HepG2 (cell line): ENCODE measurements around the gene OVCH1. TPM values are rescaled to one million over a fixed set of nuclear protein-coding genes. Genes with fewer than 3 reads are reported as not detected.

Experiments used
- ATAC-seq: fragments of 200-7000 bp; cut with Tn5 transposase; 3 replicates; pipeline ENCODE4 v1.9.1; 2020; ENCODE audit warnings: mild to moderate bottlenecking, moderate library complexity
- BruUV-seq: library from RNA; stranded (reverse); fragments of 400-500 nt; replicated peaks from 2 replicates; lab custom pipeline; 2021; lab: Mats Ljungman, UMichigan
- CTCF ChIA-PET: fragments of 300-600 bp; formaldehyde crosslinking; extraction: SDS; loops from one replicate; lab custom pipeline; 2021; ENCODE audit warnings: low total read pairs, inconsistent platforms, low intra/inter-chr PET ratio; lab: Yijun Ruan, JAX
- POLR2A ChIA-PET: fragments of 350-600 bp; sonication (Branson Sonifier 250); formaldehyde crosslinking; loops from one replicate; lab custom pipeline; 2020; ENCODE audit warnings: antibody characterized with exemption, inconsistent platforms; lab: Yijun Ruan, JAX
- DNase-seq: peaks from one replicate; pipeline ENCODE4 v3.0.0-alpha.2; 2015; ENCODE audit warnings: low spot score
- FAIRE-seq: peaks from 3 replicates; lab custom pipeline; 2011; peaks lifted over from hg19 to GRCh38; lab: Jason Lieb, UNC
- H2AFZ ChIP-seq: one replicate; pipeline ENCODE4 v1.6.1; 2011; ENCODE audit warnings: low read length, inconsistent platforms
- H3K27ac ChIP-seq: fragments of 300-600 bp; 3 replicates; pipeline ENCODE4 v1.8.0; 2011; ENCODE audit warnings: mixed run types, mild to moderate bottlenecking, mixed read lengths, low read length, inconsistent platforms; ENCODE audit not compliant: insufficient read depth; ENCODE audit errors: extremely low read length
- H3K27me3 ChIP-seq, 2 experiments: fragments of 200-600 bp in 1 of 2; 2 replicates in 1 of 2; 3 replicates in 1 of 2; pipeline versions ENCODE4 v1.6.0 to v1.8.0; 2011; ENCODE audit warnings: low read length in 2 of 2, mild to moderate bottlenecking in 2 of 2, moderate library complexity in 2 of 2, inconsistent platforms in 1 of 2; ENCODE audit not compliant: insufficient read depth in 2 of 2, control insufficient read depth in 1 of 2
- H3K36me3 ChIP-seq, 2 experiments: fragments of 200-600 bp in 1 of 2; replicated peaks in 1 of 2; 2 replicates in 1 of 2; 3 replicates in 1 of 2; pipeline versions ENCODE4 v1.5.1 to v1.8.0; 2011; ENCODE audit warnings: low read length in 2 of 2, inconsistent platforms in 1 of 2; ENCODE audit not compliant: insufficient read depth in 2 of 2, control insufficient read depth in 1 of 2
- H3K4me1 ChIP-seq: 2 replicates; pipeline ENCODE4 v1.5.1; 2012; ENCODE audit warnings: low read length, inconsistent platforms; ENCODE audit not compliant: insufficient read depth
- H3K4me2 ChIP-seq: 2 replicates; pipeline ENCODE4 v1.6.0; 2011; ENCODE audit warnings: low read depth, low read length, inconsistent platforms
- H3K4me3 ChIP-seq, 3 experiments: fragments of 200-600 bp in 1 of 3; sonication (generic), shearing (Covaris generic) in 1 of 3; replicated peaks in 1 of 3; 2 replicates each; pipeline ENCODE4 v1.5.1; 2011 to 2016; ENCODE audit warnings: low read length in 3 of 3, inconsistent platforms in 2 of 3, low read depth in 2 of 3, mild to moderate bottlenecking in 2 of 3, control low read depth in 1 of 3, mixed read lengths in 1 of 3; ENCODE audit not compliant: insufficient read depth in 1 of 3
- H3K79me2 ChIP-seq: one replicate; pipeline ENCODE4 v1.6.1; 2011; ENCODE audit warnings: low read length, inconsistent platforms; ENCODE audit not compliant: insufficient read depth
- H3K9ac ChIP-seq: 2 replicates; pipeline ENCODE4 v1.6.0; 2011; ENCODE audit warnings: mild to moderate bottlenecking, low read depth, low read length, inconsistent platforms; ENCODE audit not compliant: insufficient read depth
- H3K9me3 ChIP-seq: 2 replicates; pipeline ENCODE4 v1.5.1; 2012; ENCODE audit warnings: mild to moderate bottlenecking, low read length
- H4K20me1 ChIP-seq: 2 replicates; pipeline ENCODE4 v1.6.0; 2011; ENCODE audit warnings: inconsistent platforms, mild to moderate bottlenecking, low read length, moderate library complexity; ENCODE audit not compliant: insufficient read depth
- BORCS8-MEF2B ChIP-seq: sonication (generic); formaldehyde crosslinking; IDR thresholded peaks from 2 replicates; pipeline ENCODE4 v1.8.0; 2022; ENCODE audit warnings: mild to moderate bottlenecking, missing genetic modification reagents
- CEBPB ChIP-seq: IDR thresholded peaks from 2 replicates; pipeline ENCODE4 v1.6.1; 2011; ENCODE audit warnings: low read depth, low read length, improper control_type of control experiment, borderline replicate concordance
- CHD2 ChIP-seq: IDR thresholded peaks from 2 replicates; pipeline ENCODE4 v1.6.1; 2011; ENCODE audit warnings: low read depth, low read length, improper control_type of control experiment
- GPN1 ChIP-seq: sonication (generic); formaldehyde crosslinking; IDR thresholded peaks from 2 replicates; pipeline ENCODE4 v1.5.1; 2020; ENCODE audit warnings: missing genetic modification reagents, borderline replicate concordance
- HNRNPH1 ChIP-seq: fragments of 200-400 bp; formaldehyde crosslinking; optimal IDR thresholded peaks from 2 replicates; pipeline ENCODE3; 2017; ENCODE audit warnings: mild to moderate bottlenecking, low read depth, low read length
- MAFF ChIP-seq: IDR thresholded peaks from 2 replicates; pipeline ENCODE4 v1.6.1; 2011; ENCODE audit warnings: low read depth, low read length, improper control_type of control experiment
- MED8 ChIP-seq: sonication (generic); formaldehyde crosslinking; IDR thresholded peaks from 2 replicates; pipeline ENCODE4 v1.8.1; 2023; ENCODE audit warnings: mild to moderate bottlenecking, missing genetic modification reagents; ENCODE audit not compliant: insufficient replicate concordance
- MYNN ChIP-seq: sonication (generic); formaldehyde crosslinking; IDR thresholded peaks from 2 replicates; pipeline ENCODE4 v1.4.0; 2020; ENCODE audit warnings: mild to moderate bottlenecking, low read depth, missing genetic modification reagents
- RFXAP ChIP-seq: sonication (generic); formaldehyde crosslinking; IDR thresholded peaks from 2 replicates; pipeline ENCODE4 v1.4.0; 2020; ENCODE audit warnings: missing genetic modification reagents, borderline replicate concordance
- SP5 ChIP-seq: IDR thresholded peaks from 2 replicates; pipeline ENCODE4 v1.6.1; 2016; ENCODE audit warnings: low read depth, borderline replicate concordance
- YEATS4 ChIP-seq: sonication (generic); formaldehyde crosslinking; IDR thresholded peaks from 2 replicates; pipeline ENCODE4 v1.4.0; 2020; ENCODE audit warnings: missing genetic modification reagents, borderline replicate concordance
- ZBTB7B ChIP-seq: sonication (generic); formaldehyde crosslinking; IDR thresholded peaks from 2 replicates; pipeline ENCODE4 v1.4.0; 2020; ENCODE audit warnings: missing genetic modification reagents
- ZMYM2 ChIP-seq: sonication (generic); formaldehyde crosslinking; IDR thresholded peaks from 2 replicates; pipeline ENCODE4 v1.8.0; 2022; ENCODE audit warnings: mild to moderate bottlenecking, missing genetic modification reagents
- ZNF160 ChIP-seq: sonication (generic); formaldehyde crosslinking; IDR thresholded peaks from 2 replicates; pipeline ENCODE4 v1.8.0; 2022; ENCODE audit warnings: mild to moderate bottlenecking, inconsistent platforms, missing genetic modification reagents
- ZNF629 ChIP-seq: sonication (generic); formaldehyde crosslinking; conservative IDR thresholded peaks from 2 replicates; pipeline ENCODE4 v1.5.0; 2020; ENCODE audit warnings: missing genetic modification reagents
- ZSCAN29 ChIP-seq: sonication (generic); formaldehyde crosslinking; conservative IDR thresholded peaks from 2 replicates; pipeline ENCODE4 v1.4.0; 2020; ENCODE audit warnings: mild to moderate bottlenecking, missing genetic modification reagents
- WGBS: methylation state at CpG from one replicate; pipeline ENCODE4 v1.1.6; 2017; ENCODE audit warnings: low lambda C conversion rate; 5-methylcytosine and 5-hydroxymethylcytosine counted together
- in situ Hi-C: cut with HindIII; loops from 2 replicates; pipeline ENCODE4 v1.10.0; 2017; ENCODE audit warnings: low pct_unique_long_range_greater_than_20kb; ENCODE audit not compliant: extremely low pct_ligation_motif_present
- intact Hi-C: fragments of 100-400 bp; cut with micrococcal nuclease; formaldehyde crosslinking; loops from one replicate; pipeline ENCODE4 v1.10.0; 2022; ENCODE audit not compliant: unreplicated experiment
- polyA plus RNA-seq, 8 experiments: library from polyadenylated mRNA; depleted of rRNA in 3 of 8; stranded (reverse) in 7 of 8; unstranded in 1 of 8; fragments of >200 nt; fragmentation: Illumina TruSeq in 4 of 8; extraction: Trizol in 4 of 8; gene quantifications; 2 replicates each; pipeline versions ENCODE4 v1.2.1 to v1.2.3, GENCODE V29; 2011 to 2016; ENCODE audit warnings: low read depth in 4 of 8, missing spikeins in 1 of 8, mixed read lengths in 1 of 8; ENCODE audit not compliant: insufficient read depth in 1 of 8
- total RNA-seq, 5 experiments: library from RNA; depleted of rRNA; stranded (reverse); fragments of >200 nt; fragmentation: Illumina TruSeq; extraction: Trizol; gene quantifications; 2 replicates each; pipeline ENCODE4 v1.2.3, GENCODE V29; 2016; ENCODE audit warnings: low read depth in 1 of 5
- TF ChIP-seq, protein P1 (sequence below): sonication (generic); formaldehyde crosslinking; IDR thresholded peaks from 2 replicates; pipeline ENCODE4 v1.4.0; 2020; ENCODE audit warnings: mild to moderate bottlenecking, missing genetic modification reagents

OVCH1 gene
- total and polyA plus RNA-seq, 2 of the 13 experiments (the other 11 are each of a cell fraction or from before 2014, with no cell fraction given): not detected

DNA sequence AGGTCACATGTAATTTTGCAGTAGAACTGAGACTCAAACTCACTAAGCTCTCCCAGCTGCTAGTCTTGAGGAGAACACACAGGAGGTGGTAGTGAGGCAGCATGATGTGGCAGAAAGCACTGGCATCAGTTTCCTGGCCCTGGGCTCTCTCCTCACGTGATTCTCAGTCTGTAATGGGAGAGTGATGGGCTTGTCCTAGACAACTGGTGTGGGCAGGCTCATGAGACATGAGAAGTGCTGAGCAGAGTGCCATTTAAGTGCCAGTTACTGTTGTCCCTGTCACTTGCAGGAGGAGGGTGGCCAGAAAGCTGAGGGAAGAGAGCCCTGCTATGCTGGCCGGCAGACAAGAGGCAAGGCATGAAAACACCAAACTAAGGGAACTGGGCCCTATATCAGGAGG lies 48.5 kb upstream of the OVCH1 start:
- H3K4me1 ChIP-seq: no peaks in the 10 kb centered on the region
- no peak for TF ChIP-seq MED8 (CRISPR knock-in tag)
- no peak for TF ChIP-seq ZBTB7B (CRISPR knock-in tag)
- TF ChIP-seq HNRNPH1: no peak
- no peak for TF ChIP-seq SP5 (CRISPR knock-in tag)
- no peak for TF ChIP-seq ZNF629 (CRISPR knock-in tag)
- no peak for TF ChIP-seq ZMYM2
- TF ChIP-seq RFXAP: no peak
- no peak for TF ChIP-seq ZSCAN29 (CRISPR knock-in tag)
- no peak for TF ChIP-seq CEBPB
- no peak for TF ChIP-seq CHD2
- TF ChIP-seq BORCS8-MEF2B (CRISPR knock-in tag): no peak
- TF ChIP-seq, protein P1, sequence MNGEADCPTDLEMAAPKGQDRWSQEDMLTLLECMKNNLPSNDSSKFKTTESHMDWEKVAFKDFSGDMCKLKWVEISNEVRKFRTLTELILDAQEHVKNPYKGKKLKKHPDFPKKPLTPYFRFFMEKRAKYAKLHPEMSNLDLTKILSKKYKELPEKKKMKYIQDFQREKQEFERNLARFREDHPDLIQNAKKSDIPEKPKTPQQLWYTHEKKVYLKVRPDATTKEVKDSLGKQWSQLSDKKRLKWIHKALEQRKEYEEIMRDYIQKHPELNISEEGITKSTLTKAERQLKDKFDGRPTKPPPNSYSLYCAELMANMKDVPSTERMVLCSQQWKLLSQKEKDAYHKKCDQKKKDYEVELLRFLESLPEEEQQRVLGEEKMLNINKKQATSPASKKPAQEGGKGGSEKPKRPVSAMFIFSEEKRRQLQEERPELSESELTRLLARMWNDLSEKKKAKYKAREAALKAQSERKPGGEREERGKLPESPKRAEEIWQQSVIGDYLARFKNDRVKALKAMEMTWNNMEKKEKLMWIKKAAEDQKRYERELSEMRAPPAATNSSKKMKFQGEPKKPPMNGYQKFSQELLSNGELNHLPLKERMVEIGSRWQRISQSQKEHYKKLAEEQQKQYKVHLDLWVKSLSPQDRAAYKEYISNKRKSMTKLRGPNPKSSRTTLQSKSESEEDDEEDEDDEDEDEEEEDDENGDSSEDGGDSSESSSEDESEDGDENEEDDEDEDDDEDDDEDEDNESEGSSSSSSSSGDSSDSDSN: no peak
- no peak for TF ChIP-seq MYNN (CRISPR knock-in tag)
- TF ChIP-seq YEATS4 (CRISPR knock-in tag): no peak
- TF ChIP-seq ZNF160 (CRISPR knock-in tag): no peak
- TF ChIP-seq GPN1 (CRISPR knock-in tag): no peak
- TF ChIP-seq MAFF: no peak
- TF ChIP-seq, all 625 proteins: peak for 0
- H3K4me2 ChIP-seq: no peak overlapping the region
- intact Hi-C loops (no loop called here), in situ Hi-C loops (loop anchor here (25.0 kb wide), 1 partner anchor 1291 kb away; no protein-coding TSS in a partner anchor)
- FAIRE-seq: no peak
- H3K9ac ChIP-seq: no peak overlapping the region
- no peak for DNase-seq
- H3K36me3 ChIP-seq: no peaks in the 10 kb centered on the region
- ChIA-PET POLR2A (no interaction called here), CTCF (no interaction called here)
- H2AFZ ChIP-seq: no peak overlapping the region
- no peak for ATAC-seq
- H3K9me3 ChIP-seq: no peaks in the 10 kb centered on the region
- BruUV-seq: no TSS peak
- 25% methylated on average over 2 of the region's 2 CpGs for WGBS
- no peaks in the 10 kb centered on the region for H3K27me3 ChIP-seq
- no peak overlapping the region for H3K27ac ChIP-seq
- no peaks in the 10 kb centered on the region for H3K79me2 ChIP-seq
- H4K20me1 ChIP-seq: no peaks in the 10 kb centered on the region
- no peak overlapping the region for H3K4me3 ChIP-seq
